Measurements from ENCODE around the gene PRRX2. TPM values are rescaled to one million over a fixed set of nuclear protein-coding genes. Genes with fewer than 3 reads are reported as not detected.
"Not testable (repeated sequence)": the region's sequence is repeated elsewhere in the genome, so short reads cannot be mapped to it uniquely, and the experiment has no call there.

Gene PRRX2
- total and polyA plus RNA-seq, 3 donors from 2014 or later: 14.6 to 19.1 (median 15.3) TPM

DNA sequence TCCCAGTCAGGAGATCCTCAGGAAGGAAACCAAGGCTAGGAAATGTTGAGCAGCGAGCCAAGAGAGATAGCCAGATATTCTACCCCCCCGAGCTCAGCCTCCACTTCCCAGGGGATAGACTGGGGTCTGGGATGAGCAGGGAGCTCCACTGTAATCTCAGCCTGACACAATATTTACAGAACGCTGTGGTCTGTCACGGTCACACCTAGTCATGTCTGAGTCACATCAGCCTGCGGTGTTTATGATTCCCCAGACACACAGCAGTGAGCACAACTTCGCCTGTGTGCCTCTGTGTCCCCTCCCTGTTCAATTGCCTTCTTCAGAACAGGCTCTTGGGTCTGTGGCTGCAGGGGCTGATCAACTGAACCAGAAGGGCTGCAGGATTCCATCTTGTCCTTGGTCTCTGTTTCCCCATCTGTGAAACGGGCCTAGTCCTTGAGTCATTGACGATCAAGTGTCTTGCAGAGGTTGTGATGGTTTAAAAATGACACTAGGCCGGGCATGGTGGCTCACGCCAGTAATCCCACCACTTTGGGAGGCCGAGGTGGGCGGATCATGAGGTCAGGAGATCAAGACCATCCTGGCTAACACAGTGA is 8.6 kb upstream of the PRRX2 start:
- no peaks in the 10 kb centered on the region for H3K36me3 ChIP-seq (ENCODE audit: low read depth, missing control alignments)
- H3K4me1 ChIP-seq: peaks cover 11% of the 10 kb centered on the region
- H3K4me3 ChIP-seq: no peak overlapping the region
- WGBS, 2 donors: 87 to 95% methylated on average over 6 to 12 of the region's 12 CpGs
- no peak for DNase-seq
- intact Hi-C loops (cut with DNase I; ENCODE audit: low total_unique reads): no loop called here
- H3K27me3 ChIP-seq: no peaks in the 10 kb centered on the region
- no peak overlapping the region for H3K27ac ChIP-seq
- H3K9me3 ChIP-seq: no peaks in the 10 kb centered on the region
- TF ChIP-seq, protein P1, sequence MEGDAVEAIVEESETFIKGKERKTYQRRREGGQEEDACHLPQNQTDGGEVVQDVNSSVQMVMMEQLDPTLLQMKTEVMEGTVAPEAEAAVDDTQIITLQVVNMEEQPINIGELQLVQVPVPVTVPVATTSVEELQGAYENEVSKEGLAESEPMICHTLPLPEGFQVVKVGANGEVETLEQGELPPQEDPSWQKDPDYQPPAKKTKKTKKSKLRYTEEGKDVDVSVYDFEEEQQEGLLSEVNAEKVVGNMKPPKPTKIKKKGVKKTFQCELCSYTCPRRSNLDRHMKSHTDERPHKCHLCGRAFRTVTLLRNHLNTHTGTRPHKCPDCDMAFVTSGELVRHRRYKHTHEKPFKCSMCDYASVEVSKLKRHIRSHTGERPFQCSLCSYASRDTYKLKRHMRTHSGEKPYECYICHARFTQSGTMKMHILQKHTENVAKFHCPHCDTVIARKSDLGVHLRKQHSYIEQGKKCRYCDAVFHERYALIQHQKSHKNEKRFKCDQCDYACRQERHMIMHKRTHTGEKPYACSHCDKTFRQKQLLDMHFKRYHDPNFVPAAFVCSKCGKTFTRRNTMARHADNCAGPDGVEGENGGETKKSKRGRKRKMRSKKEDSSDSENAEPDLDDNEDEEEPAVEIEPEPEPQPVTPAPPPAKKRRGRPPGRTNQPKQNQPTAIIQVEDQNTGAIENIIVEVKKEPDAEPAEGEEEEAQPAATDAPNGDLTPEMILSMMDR (IDR thresholded peaks at IDR 0.05): no peak
- no peak for TF ChIP-seq POLR2A (IDR thresholded peaks at IDR 0.05)

DNA sequence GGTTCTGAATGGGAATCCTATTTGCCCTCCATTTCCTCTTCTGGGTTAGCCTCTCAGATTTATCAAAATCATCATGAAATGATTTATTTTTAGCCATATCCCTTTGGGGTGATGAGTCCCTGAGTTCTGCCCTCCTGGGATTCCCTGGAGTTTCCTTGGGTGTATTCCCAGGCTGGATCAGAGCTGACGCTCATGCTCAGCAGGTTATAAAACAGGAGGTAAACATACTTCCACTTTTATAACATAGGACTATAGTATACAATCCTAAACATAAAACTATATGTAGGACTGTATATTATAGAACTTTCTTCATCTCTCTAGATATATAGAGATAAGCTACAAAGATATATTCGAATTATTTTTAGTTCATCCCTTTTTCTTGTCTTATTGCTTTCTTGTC is 4.4 kb upstream of the PRRX2 start:
- WGBS, 2 donors: 91% methylated on average over 2 of the region's 2 CpGs
- no peak overlapping the region for H3K27ac ChIP-seq
- H3K4me3 ChIP-seq: no peak overlapping the region
- intact Hi-C loops (cut with DNase I; ENCODE audit: low total_unique reads): no loop called here
- H3K9me3 ChIP-seq: no peaks in the 10 kb centered on the region
- H3K36me3 ChIP-seq (ENCODE audit: low read depth, missing control alignments): no peaks in the 10 kb centered on the region
- H3K27me3 ChIP-seq: no peaks in the 10 kb centered on the region
- H3K4me1 ChIP-seq: no peaks in the 10 kb centered on the region
- DNase-seq: no peak
- TF ChIP-seq, protein P1 (IDR thresholded peaks at IDR 0.05): no peak
- no peak for TF ChIP-seq POLR2A (IDR thresholded peaks at IDR 0.05)

DNA sequence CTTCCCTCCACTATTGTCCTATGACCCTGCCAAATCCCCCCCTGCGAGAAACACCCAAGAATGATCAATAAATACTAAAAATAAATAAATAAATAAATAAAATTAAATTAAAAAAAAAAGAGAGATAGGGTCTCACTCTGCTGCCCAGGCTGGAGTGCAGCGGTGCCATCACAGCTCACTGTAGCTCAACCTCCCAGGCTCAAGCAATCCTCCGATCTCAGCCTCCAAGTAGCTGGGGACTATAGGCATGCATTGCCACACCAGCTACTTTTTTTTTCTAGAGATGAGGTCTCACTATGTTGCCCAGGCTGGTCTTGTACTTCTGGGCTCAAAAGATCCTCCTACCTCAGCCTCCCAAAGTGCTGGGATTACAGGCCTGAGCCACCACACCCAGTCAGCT is 3.2 kb upstream of the PRRX2 start:
- H3K4me1 ChIP-seq; H3K27me3 ChIP-seq; H3K4me3 ChIP-seq; intact Hi-C loops (cut with DNase I; ENCODE audit: low total_unique reads); H3K9me3 ChIP-seq; DNase-seq; H3K36me3 ChIP-seq (ENCODE audit: low read depth, missing control alignments); H3K27ac ChIP-seq: not testable (repeated sequence)
- 75 to 79% methylated on average over 3 of the region's 3 CpGs for WGBS, 2 donors

DNA sequence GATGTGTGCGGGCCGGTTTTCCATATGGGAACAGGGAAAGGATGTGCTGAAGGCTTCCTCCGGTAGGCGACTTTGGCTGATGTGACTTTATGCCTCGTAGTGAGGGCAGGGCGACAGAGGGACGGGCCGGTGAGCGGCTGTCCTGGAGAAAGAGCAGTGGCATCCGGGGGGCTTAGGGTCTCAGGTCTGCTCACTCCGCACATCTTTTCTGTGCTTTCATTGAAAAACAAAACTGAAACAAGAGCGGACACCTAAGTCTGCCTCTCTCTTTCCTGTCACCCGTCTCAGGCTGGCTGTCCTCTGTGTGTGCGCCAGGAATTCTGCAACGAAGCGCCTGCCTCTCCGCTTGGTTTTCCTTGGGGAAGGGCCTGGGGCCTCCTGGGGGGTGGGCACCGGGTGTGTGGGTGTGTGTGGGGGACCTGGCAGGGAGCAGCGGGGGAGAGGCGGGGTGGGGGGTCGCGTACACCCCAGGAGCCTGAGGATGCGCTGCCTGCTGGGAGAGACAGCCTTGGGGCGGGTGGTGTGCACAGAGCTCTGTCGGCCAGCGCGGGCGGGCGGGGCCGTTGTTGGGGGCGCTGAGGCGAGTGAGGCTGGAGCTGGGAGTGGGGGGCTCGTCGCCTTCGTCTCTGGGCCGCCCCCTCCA is 580 bp upstream of the PRRX2 start:
- peak overlapping the region; percentile 43 to 52 for H3K4me3 ChIP-seq
- H3K9me3 ChIP-seq: no peaks in the 10 kb centered on the region
- H3K27me3 ChIP-seq: no peaks in the 10 kb centered on the region
- intact Hi-C loops (cut with DNase I; ENCODE audit: low total_unique reads): no loop called here
- H3K27ac ChIP-seq: no peak overlapping the region
- no peaks in the 10 kb centered on the region for H3K4me1 ChIP-seq
- 8 to 18% methylated on average over 18 to 30 of the region's 36 CpGs for WGBS, 2 donors
- H3K36me3 ChIP-seq (ENCODE audit: low read depth, missing control alignments): no peaks in the 10 kb centered on the region
- TF ChIP-seq, protein P1 (IDR thresholded peaks at IDR 0.05): no peak
- no peak for TF ChIP-seq POLR2A (IDR thresholded peaks at IDR 0.05)
- DNase-seq: no peak

DNA sequence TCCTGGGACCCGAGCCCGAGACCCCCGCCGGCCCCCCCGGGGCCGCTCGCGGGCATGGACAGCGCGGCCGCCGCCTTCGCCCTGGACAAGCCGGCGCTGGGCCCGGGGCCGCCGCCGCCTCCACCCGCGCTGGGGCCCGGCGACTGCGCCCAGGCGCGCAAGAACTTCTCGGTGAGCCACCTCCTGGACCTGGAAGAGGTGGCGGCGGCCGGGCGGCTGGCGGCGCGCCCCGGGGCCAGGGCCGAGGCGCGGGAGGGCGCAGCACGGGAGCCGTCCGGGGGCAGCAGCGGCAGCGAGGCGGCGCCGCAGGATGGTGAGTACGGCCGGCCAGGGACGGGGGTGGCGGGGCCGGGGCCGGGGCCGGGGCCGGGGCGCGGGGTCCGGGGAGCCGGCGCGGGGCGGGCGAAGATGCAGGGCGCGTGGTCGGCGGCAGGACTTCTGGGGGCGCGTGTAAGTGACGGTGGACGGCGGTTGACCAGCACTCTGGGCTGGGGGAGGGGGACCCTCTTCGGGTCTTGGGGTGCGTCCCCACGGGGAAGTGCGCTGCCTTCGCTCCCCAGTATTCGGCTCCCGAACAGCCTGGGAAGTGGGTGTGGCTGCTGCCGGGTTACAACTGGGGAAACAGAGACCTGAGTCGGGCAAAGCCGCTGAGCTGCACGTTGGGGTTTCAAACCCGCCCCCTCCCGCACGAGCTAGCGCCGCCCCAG is 520 bp downstream of the PRRX2 start:
- no peaks in the 10 kb centered on the region for H3K27me3 ChIP-seq
- DNase-seq: peak; percentile 18
- no peaks in the 10 kb centered on the region for H3K9me3 ChIP-seq
- 7 to 9% methylated on average over 23 to 74 of the region's 88 CpGs for WGBS, 2 donors
- no peaks in the 10 kb centered on the region for H3K4me1 ChIP-seq
- peak overlapping the region; percentile 43 to 53 for H3K4me3 ChIP-seq
- intact Hi-C loops (cut with DNase I; ENCODE audit: low total_unique reads): no loop called here
- no peaks in the 10 kb centered on the region for H3K36me3 ChIP-seq (ENCODE audit: low read depth, missing control alignments)
- H3K27ac ChIP-seq: no peak overlapping the region
- TF ChIP-seq, protein P1 (IDR thresholded peaks at IDR 0.05): no peak
- TF ChIP-seq POLR2A (IDR thresholded peaks at IDR 0.05): no peak
